ENCODE measurements around the gene USF1. TPM values are rescaled to one million over a fixed set of nuclear protein-coding genes. Genes with fewer than 3 reads are reported as not detected.
A peak's percentile ranks its signal among the peaks of the same experiment; 100 is the strongest.

USF1 gene
- total and polyA plus RNA-seq, 9 of the 15 experiments (the other 6 are each of a cell fraction or from before 2014, with no cell fraction given), result 7.4 to 60.2 (median 54.2) TPM

- TF ChIP-seq DPF2 (IDR thresholded peaks at IDR 0.05) (peak; percentile 96), STAT6 (CRISPR knock-in tag; IDR thresholded peaks at IDR 0.05) (no peak), MLLT1 (IDR thresholded peaks at IDR 0.05) (peak; percentile 19 to 40; a peak in 2 of 4 replicates), SMARCE1 (IDR thresholded peaks at IDR 0.05) (peak; percentile 92), CBFA2T2 (conservative IDR thresholded peaks at IDR 0.05) (peak; percentile 91)
Observed at GRCh38 chr1:161013488-161014230, 32.1 kb downstream of the USF1 start (continued).

- TSS peak; percentile 25 for BruUV-seq (replicated peaks)
- Histone ChIP-seq H3K27ac (ENCODE audit: extremely low read depth, low read depth, low read length) (peak overlapping the region; percentile 100), H3K9me1 (ENCODE audit: control insufficient read depth, insufficient read depth, low read length) (peaks cover 3% of the 10 kb centered on the region), H4K20me1 (replicated peaks; ENCODE audit: control insufficient read depth, insufficient read depth, low read length) (no peaks in the 10 kb centered on the region), H3K9ac (ENCODE audit: insufficient read depth in 1 of 2, low read depth in 2 of 2, low read length in 2 of 2) (peak overlapping the region; percentile 81 to 95; a peak in 3 of 4 replicates), H3K4me1 (replicated peaks in 1 of 2; ENCODE audit: control insufficient read depth in 2 of 2, insufficient read depth in 2 of 2, low read length in 2 of 2) (peaks cover 50 to 54% of the 10 kb centered on the region in 2 experiments), H2AFZ (ENCODE audit: low read depth, low read length) (peak overlapping the region; percentile 57), H3K9me3 (replicated peaks; ENCODE audit: control insufficient read depth, insufficient read depth, low read depth, low read length) (no peaks in the 10 kb centered on the region), H3K4me3 (peak overlapping the region; percentile 32), H3K36me3 (ENCODE audit: control insufficient read depth, insufficient read depth, low read length) (peaks cover 10% of the 10 kb centered on the region), H3K4me2 (ENCODE audit: insufficient read depth, low read length) (peak overlapping the region; percentile 88), H3K27me3 (ENCODE audit: control insufficient read depth in 2 of 2, insufficient read depth in 2 of 2, low read length in 2 of 2) (no peaks in the 10 kb centered on the region), H3K79me2 (ENCODE audit: control insufficient read depth, insufficient read depth, low read length) (peaks cover 87% of the 10 kb centered on the region)
- ChIA-PET CTCF (ENCODE audit: low intra/inter-chr PET ratio) (no interaction called here), POLR2A (interaction anchor here (0.6 to 2.6 kb wide), 7 partner anchors 9 to 140 kb away, joined by 3 to 18 read pairs (median 5); partner anchors contain the start of genes UFC1 and USF1)
- DNase-seq (ENCODE audit: extremely low read depth in 1 of 4, low spot score in 3 of 4) (peak in 3 of 4 experiments; percentile 7 to 52 (median 34)), ATAC-seq (peak; percentile 25), FAIRE-seq (peak; percentile 19)
- intact Hi-C loops (cut with micrococcal nuclease) (no loop called here), in situ Hi-C loops (cut with MboI) (no loop called here)
- TF ChIP-seq HMGXB4 (CRISPR knock-in tag; IDR thresholded peaks at IDR 0.05) (no peak), BRD9 (IDR thresholded peaks at IDR 0.05; ENCODE audit: low read depth, partially characterized antibody) (peak; percentile 9), ARID2 (IDR thresholded peaks at IDR 0.05) (0 out of 2 replicates have a peak, but pooled peaks have one; percentile 12), C11orf30 (IDR thresholded peaks at IDR 0.05; ENCODE audit: low read depth) (0 out of 2 replicates have a peak, but pooled peaks have one; percentile 6), RFX1 (IDR thresholded peaks at IDR 0.05) (peak; percentile 33; the same call in 1 of the 2 replicates)
Observed at GRCh38 chr1:161013131-161013487, 32.7 kb downstream of the USF1 start.
